ENCODE data around the gene SAMD11.
"Not testable (repeated sequence)": the region's sequence is repeated elsewhere in the genome, so short reads cannot be mapped to it uniquely, and the experiment has no call there.

Gene SAMD11, protein sequence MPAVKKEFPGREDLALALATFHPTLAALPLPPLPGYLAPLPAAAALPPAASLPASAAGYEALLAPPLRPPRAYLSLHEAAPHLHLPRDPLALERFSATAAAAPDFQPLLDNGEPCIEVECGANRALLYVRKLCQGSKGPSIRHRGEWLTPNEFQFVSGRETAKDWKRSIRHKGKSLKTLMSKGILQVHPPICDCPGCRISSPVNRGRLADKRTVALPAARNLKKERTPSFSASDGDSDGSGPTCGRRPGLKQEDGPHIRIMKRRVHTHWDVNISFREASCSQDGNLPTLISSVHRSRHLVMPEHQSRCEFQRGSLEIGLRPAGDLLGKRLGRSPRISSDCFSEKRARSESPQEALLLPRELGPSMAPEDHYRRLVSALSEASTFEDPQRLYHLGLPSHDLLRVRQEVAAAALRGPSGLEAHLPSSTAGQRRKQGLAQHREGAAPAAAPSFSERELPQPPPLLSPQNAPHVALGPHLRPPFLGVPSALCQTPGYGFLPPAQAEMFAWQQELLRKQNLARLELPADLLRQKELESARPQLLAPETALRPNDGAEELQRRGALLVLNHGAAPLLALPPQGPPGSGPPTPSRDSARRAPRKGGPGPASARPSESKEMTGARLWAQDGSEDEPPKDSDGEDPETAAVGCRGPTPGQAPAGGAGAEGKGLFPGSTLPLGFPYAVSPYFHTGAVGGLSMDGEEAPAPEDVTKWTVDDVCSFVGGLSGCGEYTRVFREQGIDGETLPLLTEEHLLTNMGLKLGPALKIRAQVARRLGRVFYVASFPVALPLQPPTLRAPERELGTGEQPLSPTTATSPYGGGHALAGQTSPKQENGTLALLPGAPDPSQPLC

DNA sequence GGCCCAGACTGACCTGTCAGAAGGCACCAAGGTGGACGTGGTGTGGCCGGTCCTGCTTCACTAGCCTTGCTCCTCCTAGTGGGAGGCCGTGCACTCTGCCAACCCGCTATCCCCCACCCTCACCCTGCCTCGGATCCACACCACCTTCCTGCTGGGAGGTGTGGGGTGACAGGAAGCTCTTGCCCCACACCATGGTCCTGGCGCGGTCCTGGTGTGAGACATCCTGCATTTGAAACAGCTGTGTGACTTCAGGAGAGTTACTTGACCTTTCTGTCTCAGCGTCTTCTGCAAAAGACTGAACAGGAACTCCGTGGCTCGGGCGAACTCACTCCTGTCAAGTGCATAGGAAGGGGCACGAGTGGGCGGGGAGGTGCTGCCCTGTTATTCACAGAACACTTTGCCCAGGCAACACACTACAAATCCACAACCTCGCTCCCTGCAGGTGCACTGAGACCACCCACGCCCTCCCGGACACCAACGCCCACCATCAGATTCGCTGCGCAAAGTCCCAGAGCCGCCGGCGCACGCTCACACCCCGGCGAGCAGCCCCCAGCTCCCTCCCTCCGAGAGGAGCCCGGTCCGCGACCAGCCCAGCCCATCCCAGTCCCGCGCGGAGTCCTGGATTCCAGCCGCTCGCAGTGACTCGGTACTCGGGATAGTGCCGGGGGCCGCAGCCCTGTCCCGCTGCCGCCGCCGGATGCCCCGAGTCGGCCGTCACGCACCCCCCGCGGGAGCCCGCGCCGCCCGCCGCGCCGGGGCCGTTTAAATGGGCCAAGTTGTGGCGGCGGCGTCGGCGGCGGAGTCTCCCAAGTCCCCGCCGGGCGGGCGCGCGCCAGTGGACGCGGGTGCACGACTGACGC lies at the start of gene SAMD11:
Gene SAMD11 (plus strand): TSS at position 793 of the 860 bp plus-strand sequence. CDS start 509 bp downstream, outside the sequence.
- peak; percentile 54 to 65 for DNase-seq

DNA sequence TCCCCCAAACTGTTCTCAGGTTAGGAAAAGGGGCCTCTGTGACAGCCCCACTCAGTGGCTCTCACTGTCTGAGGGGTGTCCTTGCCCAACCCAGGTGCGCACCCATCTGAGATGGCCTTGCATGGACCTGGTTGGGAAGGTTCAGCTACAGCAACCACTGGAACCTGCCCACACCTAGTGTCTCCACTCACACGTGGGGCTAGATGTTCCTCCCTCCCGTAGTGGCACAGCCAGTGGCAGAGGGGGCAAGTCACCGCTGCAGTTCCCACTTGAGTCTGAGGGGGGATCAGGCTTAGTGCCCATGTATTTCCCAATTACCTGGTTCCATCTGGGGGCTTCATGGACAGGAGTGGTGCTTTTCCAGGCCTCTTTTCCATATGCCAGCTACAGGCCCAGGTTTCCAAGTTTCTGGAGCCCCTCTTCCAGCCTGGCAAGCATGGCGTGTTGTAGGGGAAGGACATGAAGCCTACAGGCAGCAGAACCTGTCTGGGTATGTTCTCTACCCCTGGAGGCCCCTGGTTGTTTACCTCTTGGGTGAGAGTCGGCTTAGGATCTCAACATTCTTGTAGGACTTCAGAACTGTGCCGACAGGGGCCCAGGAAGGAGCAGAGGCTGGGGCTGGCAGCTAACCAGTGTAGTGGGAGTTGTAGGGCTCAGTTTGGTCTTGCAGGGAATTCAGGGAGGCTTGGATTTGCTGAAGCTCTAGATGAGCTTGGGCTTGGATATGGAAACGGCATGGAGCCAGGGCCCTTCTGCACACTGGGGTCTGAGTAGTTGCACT lies 47.1 kb upstream of the SAMD11 start:
- not testable (repeated sequence) for DNase-seq

- not testable (repeated sequence) for DNase-seq
These were observed 46.3 kb upstream of the SAMD11 start for GRCh38 chr1:877209-877986.

DNA sequence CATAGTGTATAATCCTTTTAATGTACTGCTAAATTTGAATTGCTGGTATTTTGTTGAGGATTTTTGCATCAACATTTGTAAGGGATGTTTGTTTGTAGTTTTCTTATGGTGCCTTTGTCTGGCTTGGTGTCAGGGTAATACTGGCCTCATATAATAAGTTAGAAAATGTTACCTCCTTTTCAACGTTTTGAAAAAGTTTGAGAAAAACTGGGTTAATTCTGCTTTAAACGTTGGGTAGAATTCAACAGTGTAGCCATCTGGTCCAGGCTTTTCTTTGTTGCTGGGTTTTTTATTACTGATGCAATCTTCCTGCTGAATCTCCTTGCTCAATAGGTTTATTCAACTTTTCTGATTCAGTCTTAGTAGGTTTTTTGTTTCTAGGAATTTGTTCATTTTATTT lies 43.2 kb upstream of the SAMD11 start:
- not testable (repeated sequence) for DNase-seq

GRCh38 chr1:880915-881314 lies 42.8 kb upstream of the SAMD11 start:
- DNase-seq, result not testable (repeated sequence)

DNA sequence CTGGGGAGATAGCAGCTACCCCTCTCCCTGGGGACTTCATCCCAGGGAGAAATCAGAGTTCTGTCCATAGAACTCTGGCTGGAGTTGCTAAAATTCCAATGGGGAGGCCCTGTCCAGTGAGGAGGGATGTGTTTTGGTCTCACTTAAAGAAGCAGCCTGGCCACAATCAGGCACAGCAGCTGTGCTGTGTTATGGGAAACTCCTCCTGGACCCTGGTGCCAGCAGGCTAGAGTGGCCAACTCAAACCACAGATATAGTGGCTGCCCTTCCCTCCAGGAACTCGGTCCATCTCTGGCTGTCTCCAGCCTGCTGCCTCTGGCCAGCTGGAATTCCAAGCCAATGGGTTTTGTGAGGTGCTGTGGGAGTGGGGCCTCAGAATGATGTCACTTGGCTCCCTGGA lies 37.4 kb upstream of the SAMD11 start:
- DNase-seq, result no peak

DNA sequence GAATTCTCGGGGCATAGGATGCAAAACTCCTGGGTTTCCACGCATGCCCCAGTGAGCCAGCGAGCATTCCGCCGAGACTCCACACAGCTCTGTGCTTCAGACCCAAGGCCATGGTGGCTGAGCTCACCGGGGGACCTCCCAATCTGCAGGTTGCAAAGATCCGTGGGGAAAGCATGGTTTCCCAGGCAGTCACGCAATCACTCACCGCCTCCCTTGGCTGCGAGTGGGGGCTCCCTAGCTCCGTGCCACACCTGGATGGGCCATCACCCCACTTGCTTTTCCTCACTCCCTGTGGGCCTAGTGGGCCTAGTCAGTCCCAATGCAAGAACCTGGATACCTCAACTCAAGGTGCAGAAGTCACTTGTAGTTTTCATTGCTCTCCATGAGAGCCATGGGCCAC lies 37.0 kb upstream of the SAMD11 start:
- no peak for DNase-seq

DNA sequence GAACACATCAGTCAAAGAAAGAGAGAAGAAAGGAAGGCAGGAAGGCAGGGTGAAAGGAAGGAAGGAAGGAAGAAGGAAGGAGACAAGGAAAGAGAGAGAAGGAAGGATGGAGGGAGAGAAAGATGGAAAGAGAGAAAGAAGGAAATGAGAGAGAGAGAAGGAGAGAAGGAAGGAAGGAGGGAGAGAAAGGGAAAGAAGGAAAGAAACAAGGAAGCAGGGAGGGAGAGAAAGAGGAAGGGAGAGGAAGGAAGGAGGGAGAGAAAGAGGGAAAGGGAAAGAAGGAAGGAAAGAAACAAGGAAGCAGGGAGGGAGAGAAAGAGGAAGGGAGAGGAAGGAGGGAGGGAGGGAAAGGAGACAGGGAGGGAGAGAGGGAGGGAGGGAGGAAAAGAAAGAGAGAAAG lies 35.4 kb upstream of the SAMD11 start:
- DNase-seq, result no peak

- not testable (repeated sequence) for DNase-seq
These were observed 33.9 kb upstream of the SAMD11 start for GRCh38 chr1:889774-890173.

DNA sequence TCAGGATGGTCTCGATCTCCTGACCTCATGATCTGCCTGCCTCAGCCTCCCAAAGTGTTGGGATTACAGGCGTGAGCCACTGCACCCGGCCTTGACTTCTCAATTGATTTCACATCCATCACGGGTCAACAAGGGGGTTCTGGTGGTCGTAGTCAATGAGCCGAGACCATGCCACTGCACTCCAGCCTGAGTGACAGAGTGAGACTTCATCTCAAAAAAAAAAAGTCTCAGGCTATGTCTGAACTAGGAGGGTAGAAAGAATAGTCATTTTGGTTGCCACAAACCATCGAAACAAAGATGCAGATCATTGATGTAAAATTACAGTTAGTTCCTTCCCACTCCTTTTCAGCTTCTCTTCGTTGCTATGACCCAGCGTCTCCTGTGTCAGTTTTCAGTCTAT lies 33.5 kb upstream of the SAMD11 start:
- not testable (repeated sequence) for DNase-seq

- no peak for DNase-seq
These were observed 33.1 kb upstream of the SAMD11 start for GRCh38 chr1:890661-891060.

- DNase-seq, result no peak
These were observed 26.5 kb upstream of the SAMD11 start for GRCh38 chr1:897226-897625.

DNA sequence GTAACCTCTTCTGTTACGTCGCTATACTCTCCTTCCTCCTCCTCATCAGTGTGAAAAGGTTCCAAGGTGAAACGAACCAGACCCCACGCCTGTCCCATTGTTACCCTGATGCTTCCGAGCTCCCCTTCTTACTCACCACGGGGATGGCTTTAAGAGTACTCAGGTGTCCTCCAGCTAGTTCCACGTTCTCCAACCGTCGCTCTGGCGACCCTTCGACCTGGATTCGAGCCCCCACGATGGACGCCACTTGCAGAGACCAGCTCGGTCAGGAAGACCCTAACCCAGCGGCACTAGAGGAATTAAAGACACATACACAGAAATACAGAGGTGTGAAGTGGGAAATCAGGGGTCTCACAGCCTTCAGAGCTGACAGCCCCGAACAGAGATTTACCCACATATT lies 25.8 kb upstream of the SAMD11 start:
- not testable (repeated sequence) for DNase-seq

DNA sequence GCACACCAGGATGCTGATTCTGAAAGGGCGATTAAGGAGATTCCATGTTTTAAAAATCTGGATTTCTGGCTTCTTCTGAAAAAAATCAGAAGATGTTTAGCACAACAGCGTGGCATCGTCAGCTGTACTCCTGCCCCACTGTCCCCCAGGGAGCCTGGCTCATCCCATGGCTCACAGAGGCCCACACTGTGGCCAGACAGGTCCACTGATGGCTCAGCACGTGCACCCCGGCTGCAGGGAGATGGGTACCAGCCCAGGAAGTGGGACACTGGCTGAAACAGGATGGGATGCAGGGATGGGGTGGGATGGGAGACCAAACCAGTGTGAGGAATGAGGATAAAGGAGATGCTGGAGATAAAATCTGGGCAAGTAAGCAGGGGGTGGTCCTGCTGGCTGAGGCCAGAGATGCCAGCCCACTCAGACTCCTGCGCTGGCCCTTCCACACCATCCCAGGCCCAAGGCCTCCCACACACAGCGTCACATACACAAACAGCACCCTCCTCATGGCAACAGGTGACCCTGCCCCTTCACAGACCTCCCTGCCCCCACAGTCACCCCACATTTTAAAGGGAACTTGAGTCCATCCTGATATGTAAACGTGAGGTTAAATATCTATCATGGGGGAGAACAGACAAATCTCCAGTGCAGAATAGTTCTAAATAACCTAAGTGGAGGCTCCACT lies 23.9 kb upstream of the SAMD11 start:
- no peak for DNase-seq

GRCh38 chr1:901108-901859 lies 22.4 kb upstream of the SAMD11 start:
- no peak for DNase-seq

DNA sequence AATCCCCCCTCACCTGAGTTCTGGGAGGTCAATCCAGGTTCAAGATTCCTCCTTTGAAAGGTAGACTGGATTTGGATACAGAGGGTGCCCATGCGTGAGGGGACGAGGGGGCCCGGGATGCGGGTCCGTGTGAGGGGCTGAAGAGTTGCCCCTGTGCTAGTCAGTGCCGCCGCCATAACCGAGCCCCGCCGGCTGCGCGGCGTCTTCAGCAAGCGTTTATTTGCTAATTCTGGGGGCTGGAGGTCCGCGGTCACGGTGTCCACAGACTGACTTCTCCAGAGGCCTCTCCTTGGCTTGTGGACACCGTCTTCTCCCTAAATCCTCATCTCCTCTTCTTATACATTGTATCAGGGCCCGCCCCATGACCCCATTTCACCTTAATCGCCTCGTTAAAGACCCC lies 20.9 kb upstream of the SAMD11 start:
- no peak for DNase-seq

DNA sequence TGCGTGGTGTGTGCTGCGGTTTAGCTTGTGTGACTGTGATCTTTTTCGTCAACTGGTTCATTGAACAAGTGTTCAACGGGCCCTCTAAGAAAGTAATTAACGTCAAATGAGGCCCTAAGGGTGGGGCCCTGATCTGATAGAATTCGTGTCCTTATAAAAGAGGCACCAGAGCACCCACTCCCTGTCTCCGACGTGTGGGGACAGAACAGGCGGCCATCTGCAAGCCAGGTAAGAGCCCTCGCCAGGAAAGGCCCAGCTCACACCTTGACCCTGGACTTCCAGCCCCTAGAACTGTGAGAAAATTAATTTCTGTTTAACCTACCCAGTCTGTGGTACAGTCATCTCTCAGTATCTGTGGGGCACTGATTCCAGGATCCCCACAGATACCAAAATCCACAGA lies 20.4 kb upstream of the SAMD11 start:
- DNase-seq, result no peak

- no peak for DNase-seq
These were observed 19.9 kb upstream of the SAMD11 start for GRCh38 chr1:903721-904271.

GRCh38 chr1:904310-904950 lies 19.3 kb upstream of the SAMD11 start:
- peak; percentile 82 to 85 for DNase-seq
